Femur (tissue), 1 donor: Measurements from ENCODE around the gene GRIK3.
"Not testable (repeated sequence)": the region's sequence is repeated elsewhere in the genome, so short reads cannot be mapped to it uniquely, and the experiment has no call there.

ENCODE experiments used
- DNase-seq: peaks from one replicate; pipeline ENCODE4 v3.0.0-alpha.2; 2017

GRIK3 gene

GRCh38 chr1:37034121-37035013, at the start of gene GRIK3:
Gene GRIK3 (minus strand): TSS chr1:37034515. CDS start chr1:37034108, 407 bp downstream.
- no peak for DNase-seq

- no peak for DNase-seq
These were observed 49.7 kb upstream of the GRIK3 start for GRCh38 chr1:37084013-37084412.

DNA sequence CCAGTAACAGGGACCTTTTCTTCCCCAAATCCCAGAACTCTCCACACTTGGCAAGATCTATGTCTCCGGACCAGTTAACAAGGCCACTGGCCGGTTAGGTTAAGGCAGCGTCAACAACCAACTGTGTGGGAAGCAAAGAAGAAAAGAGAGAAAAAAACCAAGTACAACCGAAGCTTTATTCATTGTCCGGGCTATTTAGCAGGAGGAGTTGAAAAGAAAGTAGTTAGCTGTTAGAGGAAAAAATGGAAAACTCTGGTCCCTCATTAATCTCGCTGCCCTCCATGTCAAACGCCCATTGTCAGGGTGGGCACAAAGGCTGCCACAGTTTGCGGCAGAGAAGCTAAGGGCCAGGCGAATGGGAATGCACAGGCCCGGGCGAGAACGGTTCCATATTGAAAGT, 49.3 kb upstream of the GRIK3 start:
- DNase-seq = no peak

DNA sequence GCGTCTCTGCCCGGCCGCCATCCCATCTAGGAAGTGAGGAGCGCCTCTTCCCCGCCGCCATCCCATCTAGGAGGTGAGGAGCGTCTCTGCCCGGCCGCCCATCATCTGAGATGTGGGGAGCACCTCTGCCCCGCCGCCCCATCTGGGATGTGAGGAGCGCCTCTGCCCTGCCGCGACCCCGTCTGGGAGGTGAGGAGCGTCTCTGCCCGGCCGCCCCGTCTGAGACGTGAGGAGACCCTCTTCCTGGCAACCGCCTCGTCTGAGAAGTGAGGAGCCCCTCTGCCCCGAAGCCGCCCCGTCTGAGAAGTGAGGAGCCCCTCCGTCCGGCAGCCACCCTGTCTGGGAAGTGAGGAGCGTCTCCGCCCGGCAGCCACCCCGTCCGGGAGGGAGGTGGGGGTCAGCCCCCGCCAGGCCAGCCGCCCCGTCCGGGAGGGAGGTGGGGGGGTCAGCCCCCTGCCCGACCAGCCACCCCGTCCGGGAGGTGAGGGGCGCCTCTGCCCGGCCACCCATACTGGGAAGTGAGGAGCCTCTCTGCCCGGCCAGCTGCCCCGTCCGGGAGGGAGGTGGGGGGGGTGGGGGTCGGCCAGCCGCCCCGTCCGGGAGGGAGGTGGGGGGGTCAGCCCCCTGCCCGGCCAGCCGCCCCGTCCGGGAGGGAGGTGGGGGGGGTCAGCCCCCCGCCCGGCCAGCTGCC, 46.1 kb upstream of the GRIK3 start:
- DNase-seq = not testable (repeated sequence)

GRCh38 chr1:37078866-37079265, 44.6 kb upstream of the GRIK3 start:
- DNase-seq = no peak

GRCh38 chr1:37076168-37076567, 41.9 kb upstream of the GRIK3 start:
- DNase-seq = no peak

DNA sequence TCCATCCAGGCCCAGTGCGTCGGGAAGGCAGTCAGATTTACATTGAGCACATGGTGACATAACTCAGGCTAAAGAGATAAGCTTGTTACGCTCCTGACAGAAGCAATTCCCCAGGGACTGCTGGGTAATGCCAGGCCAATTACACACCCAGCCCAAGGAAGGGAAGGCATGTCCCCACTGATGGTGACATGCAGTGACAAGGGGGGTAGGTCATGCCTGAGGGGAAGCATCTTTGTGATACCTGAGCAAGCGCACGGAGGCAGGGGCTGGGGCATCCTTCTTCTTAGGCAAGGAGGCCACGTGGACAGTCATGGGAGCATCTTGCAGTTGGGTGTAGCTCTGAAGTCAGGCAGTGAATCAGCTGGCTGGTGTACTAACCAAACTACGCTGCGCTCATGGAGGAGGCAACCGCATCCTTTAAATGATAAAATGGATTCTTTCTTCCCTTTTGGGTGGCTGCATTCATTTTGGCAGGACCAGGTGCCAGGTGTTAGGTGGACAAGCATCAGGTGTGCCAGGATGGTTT, 39.6 kb upstream of the GRIK3 start:
- no peak for DNase-seq

- no peak for DNase-seq
These were observed 39.0 kb upstream of the GRIK3 start for GRCh38 chr1:37073152-37073853.

- no peak for DNase-seq
These were observed 37.5 kb upstream of the GRIK3 start for GRCh38 chr1:37071829-37072228.

DNA sequence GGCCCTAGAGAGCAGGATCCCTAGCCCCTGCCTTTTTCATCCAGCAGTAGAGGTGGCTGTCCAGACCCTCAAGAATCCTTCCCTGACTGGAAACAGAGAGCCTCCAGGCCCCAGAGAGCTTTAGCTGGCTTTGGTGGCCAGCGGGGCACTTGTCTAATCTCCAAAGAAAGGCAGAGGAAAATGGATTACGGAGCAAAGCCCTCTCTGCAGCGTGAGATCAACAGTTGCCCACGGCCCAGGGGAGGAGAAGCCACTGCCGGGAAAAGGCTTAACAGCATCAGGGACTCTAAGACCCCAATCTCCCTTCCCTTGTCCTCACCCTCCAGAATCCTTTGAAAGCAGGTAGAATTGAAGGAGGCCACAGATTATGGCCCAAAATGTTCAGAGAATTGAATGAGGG, 35.8 kb upstream of the GRIK3 start:
- DNase-seq = no peak

DNA sequence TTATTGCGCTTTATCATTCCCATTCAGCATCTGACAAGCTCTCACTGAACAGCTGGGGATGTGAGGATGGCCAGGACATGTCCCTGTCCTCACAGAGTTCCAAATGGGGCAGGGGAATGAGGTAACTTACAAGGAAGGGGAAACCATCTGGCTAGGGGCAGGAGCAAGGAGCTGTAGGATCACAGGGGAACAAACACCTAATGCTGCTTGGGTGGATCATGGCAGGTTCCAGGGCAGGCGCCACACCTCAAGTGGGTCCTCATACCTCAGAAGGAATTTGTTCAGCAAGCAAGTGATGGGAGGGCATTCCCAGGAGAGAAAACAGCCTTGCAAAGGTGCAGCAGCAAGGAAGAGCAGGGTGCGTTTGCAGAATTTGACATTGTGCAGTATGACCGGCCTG, 35.1 kb upstream of the GRIK3 start:
- no peak for DNase-seq

DNA sequence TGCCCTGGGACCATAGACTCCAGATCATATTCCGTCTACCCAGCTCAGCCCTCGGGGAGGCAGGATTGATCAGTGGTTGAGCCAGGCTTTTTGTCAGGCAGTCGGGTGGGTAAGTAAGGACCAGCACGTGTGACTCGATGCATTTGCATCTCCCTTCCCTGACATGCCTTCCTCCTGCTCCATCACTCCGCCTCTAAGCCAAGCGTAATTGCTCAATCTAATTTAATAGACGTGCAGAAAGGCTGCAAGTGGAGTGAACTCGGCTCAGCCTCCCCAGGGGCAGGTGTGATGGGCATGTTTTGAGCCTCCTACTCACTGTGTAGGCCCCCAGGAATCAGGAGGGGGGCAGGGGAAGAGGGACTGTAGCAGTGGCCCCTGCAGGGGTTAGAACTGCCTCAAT, 34.6 kb upstream of the GRIK3 start:
- no peak for DNase-seq

GRCh38 chr1:37068260-37068659, 33.9 kb upstream of the GRIK3 start:
- no peak for DNase-seq

- no peak for DNase-seq
These were observed 29.7 kb upstream of the GRIK3 start for GRCh38 chr1:37064039-37064438.

DNA sequence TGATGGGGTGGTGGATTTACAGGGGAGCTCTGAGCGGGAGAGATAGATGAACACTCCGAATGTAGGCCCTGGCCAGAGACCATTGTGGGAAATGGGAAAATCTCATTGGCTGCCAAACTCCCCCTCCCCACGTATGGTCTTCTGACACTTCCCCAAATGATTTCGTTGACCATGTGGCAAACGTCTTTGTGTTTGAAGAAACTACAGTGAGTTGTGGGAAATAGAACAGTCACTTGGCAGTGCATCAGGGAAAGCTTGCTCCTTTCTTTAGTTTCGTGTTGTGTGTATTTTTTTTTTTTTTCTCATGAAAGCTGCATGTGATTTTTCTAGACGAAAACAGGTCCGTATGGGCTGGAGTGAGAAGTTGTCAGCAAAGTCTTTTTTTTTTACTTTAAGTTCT, 25.0 kb upstream of the GRIK3 start:
- DNase-seq = no peak

DNA sequence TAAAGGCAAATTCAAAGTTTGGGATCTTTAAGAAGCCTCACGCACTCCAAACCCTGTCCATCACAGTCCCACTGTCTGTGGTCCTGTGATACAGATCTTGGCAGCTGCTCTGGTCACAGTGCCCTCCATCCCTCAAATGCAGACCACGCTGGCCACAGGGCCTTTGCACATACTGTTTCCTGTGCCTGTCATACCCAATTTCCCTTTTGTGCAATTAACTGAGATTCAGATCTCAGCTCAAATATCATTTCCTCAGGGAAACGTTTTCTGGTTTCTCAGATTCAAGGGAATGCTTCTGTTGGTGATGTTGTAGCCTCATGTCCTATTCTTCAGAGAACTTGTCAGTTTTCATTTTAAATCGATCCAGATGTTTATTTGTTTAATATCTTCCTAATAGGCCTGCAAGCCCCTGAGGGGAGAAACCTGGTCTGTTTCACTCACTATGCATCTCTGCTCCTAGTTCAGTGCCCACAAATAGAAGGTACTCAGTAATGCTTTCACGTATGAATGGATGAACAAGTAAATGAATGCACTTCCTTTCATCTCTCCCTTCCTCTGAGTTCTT, 24.2 kb upstream of the GRIK3 start:
- no peak for DNase-seq

DNA sequence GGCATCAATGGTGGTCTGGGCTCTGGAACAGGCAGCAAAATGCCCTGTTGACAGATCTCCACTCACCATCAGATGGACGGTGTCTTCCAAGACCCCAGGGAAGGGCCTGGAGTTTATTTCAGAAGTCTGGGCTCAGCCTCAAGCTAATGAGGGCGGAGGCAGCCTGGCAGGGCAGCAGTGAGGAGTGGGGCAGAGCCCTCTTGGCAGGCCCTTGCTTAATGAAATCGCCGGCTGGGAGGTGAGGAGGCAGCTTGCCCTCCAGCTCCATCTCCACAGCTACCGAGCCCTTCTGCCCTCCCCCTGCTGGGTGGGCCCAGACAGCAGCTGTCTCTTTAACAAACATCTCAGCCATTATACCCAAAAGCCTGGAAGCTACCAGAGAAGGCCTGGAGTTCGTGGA, 22.0 kb upstream of the GRIK3 start:
- DNase-seq = no peak

GRCh38 chr1:37055631-37056030, 21.3 kb upstream of the GRIK3 start:
- DNase-seq = no peak

- DNase-seq = no peak
These were observed 18.9 kb upstream of the GRIK3 start for GRCh38 chr1:37053173-37053572.

GRCh38 chr1:37052120-37052519, 17.8 kb upstream of the GRIK3 start:
- DNase-seq = no peak

- no peak for DNase-seq
These were observed 17.0 kb upstream of the GRIK3 start for GRCh38 chr1:37051346-37051745.

DNA sequence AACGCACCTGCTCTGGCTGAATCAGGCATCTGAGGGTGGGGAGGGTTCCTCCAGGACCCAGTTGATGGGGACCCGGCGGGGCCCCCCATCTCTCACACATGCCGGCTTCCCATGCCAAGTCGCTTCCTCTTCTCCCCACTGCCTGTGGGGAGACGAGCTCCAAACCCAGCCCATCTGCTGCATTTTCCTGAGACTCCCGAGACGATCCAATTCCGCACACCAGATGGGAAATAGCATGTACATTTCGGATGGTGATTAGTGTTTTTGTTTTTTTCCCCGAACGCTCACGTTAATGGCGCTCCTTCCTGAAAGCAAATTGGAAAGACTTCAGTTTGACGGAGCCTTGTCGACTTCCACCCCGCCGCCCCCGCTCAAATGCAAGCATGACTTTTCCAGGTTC, 13.2 kb upstream of the GRIK3 start:
- DNase-seq = no peak

GRCh38 chr1:37043101-37043500, 8.8 kb upstream of the GRIK3 start:
- DNase-seq = no peak
